Neural cell (in vitro differentiated cells): ENCODE data around the gene MEX3A. TPM values are rescaled to one million over a fixed set of nuclear protein-coding genes. Genes with fewer than 3 reads are reported as not detected.

Experiments
- H2AFZ ChIP-seq: fragments of 200-600, 300-800 bp; sonication (generic), shearing (Covaris generic); 2 replicates; pipeline ENCODE4 v1.6.0; 2014; ENCODE audit warnings: low read depth, mild to moderate bottlenecking, antibody characterized with exemption, low read length, moderate library complexity
- H3F3A ChIP-seq: fragments of 200-600 bp; shearing (Covaris generic); 2 replicates; pipeline ENCODE4 v1.6.1; 2016; ENCODE audit warnings: mild to moderate bottlenecking, moderate library complexity, mixed read lengths, antibody characterized with exemption, low read length; ENCODE audit not compliant: insufficient read depth, poor library complexity, severe bottlenecking
- H3K27ac ChIP-seq: fragments of 200-600, 300-800 bp; sonication (generic), shearing (Covaris generic); 2 replicates; pipeline ENCODE4 v1.5.1; 2014; ENCODE audit warnings: mild to moderate bottlenecking, low read length, moderate library complexity
- H3K27me3 ChIP-seq: fragments of 300-800, 200-600 bp; sonication (generic), shearing (Covaris generic); 2 replicates; pipeline ENCODE4 v1.6.0; 2014; ENCODE audit warnings: mild to moderate bottlenecking, low read depth, low read length, moderate library complexity; ENCODE audit not compliant: insufficient read depth
- H3K36me3 ChIP-seq: fragments of 300-800, 200-600 bp; sonication (generic), shearing (Covaris generic); 2 replicates; pipeline ENCODE4 v1.5.1; 2014; ENCODE audit warnings: mild to moderate bottlenecking, antibody characterized with exemption, low read length, moderate library complexity; ENCODE audit not compliant: insufficient read depth
- H3K4me2 ChIP-seq: fragments of 300-800, 200-600 bp; sonication (generic), shearing (Covaris generic); 2 replicates; pipeline ENCODE4 v1.6.0; 2014; ENCODE audit warnings: mild to moderate bottlenecking, low read length
- H3K4me3 ChIP-seq: fragments of 300-800, 200-600 bp; sonication (generic), shearing (Covaris generic); 2 replicates; pipeline ENCODE4 v1.5.1; 2014; ENCODE audit warnings: mild to moderate bottlenecking, low read length, moderate library complexity
- H3K79me2 ChIP-seq: fragments of 200-600 bp; shearing (Covaris generic); replicated peaks from 2 replicates; pipeline ENCODE4 v1.6.0; 2014; ENCODE audit warnings: mild to moderate bottlenecking, low read length, moderate library complexity; ENCODE audit not compliant: insufficient read depth
- H3K9ac ChIP-seq: fragments of 300-800, 200-600 bp; sonication (generic), shearing (Covaris generic); 2 replicates; pipeline ENCODE4 v1.6.1; 2016; ENCODE audit warnings: mild to moderate bottlenecking, low read length, mixed read lengths
- H3K9me2 ChIP-seq: fragments of 200-600 bp; shearing (Covaris generic); 2 replicates; pipeline ENCODE4 v1.6.1; 2016; ENCODE audit warnings: mild to moderate bottlenecking, low read length, mixed read lengths; ENCODE audit not compliant: insufficient read depth
- H3K9me3 ChIP-seq: fragments of 200-600, 300-800 bp; sonication (generic), shearing (Covaris generic); 2 replicates; pipeline ENCODE4 v1.6.1; 2016; ENCODE audit warnings: mild to moderate bottlenecking, mixed run types, low read length, moderate library complexity, mixed read lengths
- H4K20me1 ChIP-seq: fragments of 200-600 bp; shearing (Covaris generic); 2 replicates; pipeline ENCODE4 v1.6.1; 2016; ENCODE audit warnings: mild to moderate bottlenecking, mixed run types; ENCODE audit not compliant: insufficient read depth
- CTCF ChIP-seq: fragments of 450-650 bp; IDR thresholded peaks from 2 replicates; pipeline ENCODE4 v1.5.1; 2014; ENCODE audit warnings: antibody characterized with exemption, mild to moderate bottlenecking, moderate library complexity; ENCODE audit not compliant: poor library complexity, severe bottlenecking
- EP300 ChIP-seq: fragments of 450-650 bp; conservative IDR thresholded peaks from 2 replicates; pipeline ENCODE4 v1.6.1; 2014; ENCODE audit warnings: antibody characterized with exemption, mild to moderate bottlenecking, moderate library complexity; ENCODE audit not compliant: poor library complexity, severe bottlenecking
- EZH2 ChIP-seq: fragments of 200-600, 300-800 bp; shearing (Covaris generic), sonication (generic); IDR thresholded peaks from 2 replicates; pipeline ENCODE4 v1.6.1; 2014; ENCODE audit warnings: antibody characterized with exemption, low read length, borderline replicate concordance, mild to moderate bottlenecking; ENCODE audit not compliant: insufficient read depth, poor library complexity, severe bottlenecking
- MXI1 ChIP-seq: fragments of 450-650 bp; conservative IDR thresholded peaks from 2 replicates; pipeline ENCODE4 v1.6.1; 2014; ENCODE audit warnings: antibody characterized with exemption, mild to moderate bottlenecking; ENCODE audit not compliant: poor library complexity, severe bottlenecking
- POLR2AphosphoS5 ChIP-seq: IDR thresholded peaks from 2 replicates; pipeline ENCODE4 v1.6.1; 2012
- RAD21 ChIP-seq: fragments of 450-650 bp; conservative IDR thresholded peaks from 2 replicates; pipeline ENCODE4 v1.6.1; 2014; ENCODE audit warnings: antibody characterized with exemption, mild to moderate bottlenecking, moderate library complexity
- REST ChIP-seq: IDR thresholded peaks from 2 replicates; pipeline ENCODE4 v1.6.1; 2012; ENCODE audit warnings: borderline replicate concordance
- SMC3 ChIP-seq: fragments of 450-650 bp; conservative IDR thresholded peaks from 2 replicates; pipeline ENCODE4 v1.6.1; 2014; ENCODE audit warnings: antibody characterized with exemption, mild to moderate bottlenecking, moderate library complexity; ENCODE audit not compliant: poor library complexity
- TAF1 ChIP-seq: IDR thresholded peaks from 2 replicates; pipeline ENCODE4 v1.6.1; 2012; ENCODE audit warnings: low read depth
- polyA plus RNA-seq: library from polyadenylated mRNA; depleted of rRNA; stranded (reverse); fragments of >200 nt; gene quantifications from 2 replicates; pipeline ENCODE4 v1.2.3, GENCODE V29; 2014

The MEX3A gene
- polyA plus RNA-seq, 1 donor from 2014 or later, result 39.8 TPM

- H4K20me1 ChIP-seq, result peaks cover 11% of the 10 kb centered on the region
- H3K4me2 ChIP-seq, result no peak overlapping the region
- H3K9me2 ChIP-seq, result no peaks in the 10 kb centered on the region
- H3K9me3 ChIP-seq, result no peaks in the 10 kb centered on the region
- H3K27ac ChIP-seq, result no peak overlapping the region
- TF ChIP-seq TAF1 (no peak), MXI1 (no peak), CTCF (no peak), REST (no peak), EP300 (no peak), POLR2AphosphoS5 (no peak), EZH2 (no peak), SMC3 (no peak), RAD21 (no peak)
- peaks cover 68% of the 10 kb centered on the region for H3K79me2 ChIP-seq
- H3K36me3 ChIP-seq, result peaks cover 6% of the 10 kb centered on the region
- no peak overlapping the region for H2AFZ ChIP-seq
- H3K27me3 ChIP-seq, result no peaks in the 10 kb centered on the region
- H3K4me3 ChIP-seq, result no peak overlapping the region
- H3F3A ChIP-seq, result no peaks in the 10 kb centered on the region
- H3K9ac ChIP-seq, result no peak overlapping the region
These were observed 15.4 kb upstream of the MEX3A start for GRCh38 chr1:156097499-156098178.

GRCh38 chr1:156096640-156097391 is 14.6 kb upstream of the MEX3A start:
- H3K36me3 ChIP-seq, result peaks cover 6% of the 10 kb centered on the region
- no peaks in the 10 kb centered on the region for H3F3A ChIP-seq
- no peak overlapping the region for H3K4me2 ChIP-seq
- peaks cover 73% of the 10 kb centered on the region for H3K79me2 ChIP-seq
- no peak overlapping the region for H3K27ac ChIP-seq
- H3K27me3 ChIP-seq, result no peaks in the 10 kb centered on the region
- no peak overlapping the region for H3K4me3 ChIP-seq
- H4K20me1 ChIP-seq, result peaks cover 11% of the 10 kb centered on the region
- no peak for TF ChIP-seq REST
- no peak for TF ChIP-seq MXI1
- TF ChIP-seq CTCF, result peak; percentile 82
- TF ChIP-seq SMC3, result peak; percentile 79
- TF ChIP-seq EZH2, result no peak
- peak; percentile 70 for TF ChIP-seq RAD21
- TF ChIP-seq EP300, result no peak
- no peak overlapping the region for H2AFZ ChIP-seq
- no peaks in the 10 kb centered on the region for H3K9me2 ChIP-seq
- no peaks in the 10 kb centered on the region for H3K9me3 ChIP-seq
- no peak overlapping the region for H3K9ac ChIP-seq
